HUES6 (cell line): ENCODE data around the gene SLN.

Source experiments
- H3K27ac ChIP-seq: 2 replicates; pipeline ENCODE4 v1.7.0; 2013; ENCODE audit warnings: low read depth, mild to moderate bottlenecking, low read length, inconsistent platforms
- H3K27me3 ChIP-seq: 2 replicates; pipeline ENCODE4 v1.6.1; 2013; ENCODE audit warnings: low read length; ENCODE audit not compliant: control insufficient read depth, insufficient read depth
- H3K36me3 ChIP-seq: 2 replicates; pipeline ENCODE4 v1.6.1; 2013; ENCODE audit warnings: low read length; ENCODE audit not compliant: control insufficient read depth, insufficient read depth
- H3K4me1 ChIP-seq: 2 replicates; pipeline ENCODE4 v1.6.1; 2013; ENCODE audit warnings: low read length; ENCODE audit not compliant: control insufficient read depth, insufficient read depth
- H3K4me3 ChIP-seq: 2 replicates; pipeline ENCODE4 v1.5.1; 2013; ENCODE audit warnings: low read depth, low read length
- H3K9ac ChIP-seq: one replicate; pipeline ENCODE4 v1.6.1; 2013; ENCODE audit warnings: mild to moderate bottlenecking, low read length
- H3K9me3 ChIP-seq: 2 replicates; pipeline ENCODE4 v1.6.1; 2013; ENCODE audit warnings: low read depth, low read length; ENCODE audit not compliant: control insufficient read depth, insufficient read depth

The SLN gene

GRCh38 chr11:107702109-107702660 lies 9.7 kb downstream of the SLN start:
- no peaks in the 10 kb centered on the region for H3K9me3 ChIP-seq
- no peak overlapping the region for H3K27ac ChIP-seq
- peaks cover 13% of the 10 kb centered on the region for H3K4me1 ChIP-seq
- no peak overlapping the region for H3K4me3 ChIP-seq
- H3K27me3 ChIP-seq: peaks cover 4% of the 10 kb centered on the region; the same call in 1 of the 2 replicates
- H3K36me3 ChIP-seq: no peaks in the 10 kb centered on the region
- no peak overlapping the region for H3K9ac ChIP-seq

GRCh38 chr11:107699371-107700285 lies 12.2 kb downstream of the SLN start:
- peaks cover 9% of the 10 kb centered on the region for H3K4me1 ChIP-seq
- no peak overlapping the region for H3K9ac ChIP-seq
- no peaks in the 10 kb centered on the region for H3K36me3 ChIP-seq
- no peaks in the 10 kb centered on the region for H3K9me3 ChIP-seq
- no peak overlapping the region for H3K27ac ChIP-seq
- no peak overlapping the region for H3K4me3 ChIP-seq
- H3K27me3 ChIP-seq: no peaks in the 10 kb centered on the region

- H3K27ac ChIP-seq: no peak overlapping the region
Observed at GRCh38 chr11:107697291-107697690, 14.6 kb downstream of the SLN start.

GRCh38 chr11:107696140-107696539 lies 15.7 kb downstream of the SLN start:
- H3K36me3 ChIP-seq: no peaks in the 10 kb centered on the region
- H3K27me3 ChIP-seq: no peaks in the 10 kb centered on the region
- H3K4me1 ChIP-seq: peaks cover 9% of the 10 kb centered on the region
- no peaks in the 10 kb centered on the region for H3K9me3 ChIP-seq
- H3K9ac ChIP-seq: no peak overlapping the region
- no peak overlapping the region for H3K27ac ChIP-seq
- no peak overlapping the region for H3K4me3 ChIP-seq

More at GRCh38 chr11:107697291-107697690, 14.6 kb downstream of the SLN start:
- Histone ChIP-seq H3K36me3 (no peaks in the 10 kb centered on the region), H3K27me3 (no peaks in the 10 kb centered on the region), H3K9me3 (no peaks in the 10 kb centered on the region), H3K9ac (no peak overlapping the region), H3K4me3 (no peak overlapping the region), H3K4me1 (peaks cover 9% of the 10 kb centered on the region)

- Histone ChIP-seq H3K27me3 (no peaks in the 10 kb centered on the region), H3K27ac (no peak overlapping the region), H3K4me3 (no peak overlapping the region)
Observed at GRCh38 chr11:107695446-107695845, 16.4 kb downstream of the SLN start.

GRCh38 chr11:107691000-107691750 lies 20.7 kb downstream of the SLN start:
- H3K27ac ChIP-seq: no peak overlapping the region
- no peaks in the 10 kb centered on the region; the same call in 1 of the 2 replicates for H3K4me1 ChIP-seq
- H3K4me3 ChIP-seq: no peak overlapping the region
- H3K9ac ChIP-seq: no peak overlapping the region
- H3K9me3 ChIP-seq: no peaks in the 10 kb centered on the region
- H3K36me3 ChIP-seq: no peaks in the 10 kb centered on the region
- no peaks in the 10 kb centered on the region for H3K27me3 ChIP-seq

More at GRCh38 chr11:107695446-107695845, 16.4 kb downstream of the SLN start:
- H3K36me3 ChIP-seq: no peaks in the 10 kb centered on the region
- no peaks in the 10 kb centered on the region for H3K9me3 ChIP-seq
- H3K9ac ChIP-seq: no peak overlapping the region
- H3K4me1 ChIP-seq: peaks cover 3% of the 10 kb centered on the region

- Histone ChIP-seq H3K36me3 (no peaks in the 10 kb centered on the region), H3K4me3 (no peak overlapping the region), H3K9me3 (no peaks in the 10 kb centered on the region), H3K27me3 (no peaks in the 10 kb centered on the region), H3K27ac (no peak overlapping the region), H3K9ac (no peak overlapping the region), H3K4me1 (no peaks in the 10 kb centered on the region)
Observed at GRCh38 chr11:107689317-107690202, 22.3 kb downstream of the SLN start.

- no peaks in the 10 kb centered on the region for H3K36me3 ChIP-seq
- H3K4me1 ChIP-seq: no peaks in the 10 kb centered on the region
- no peaks in the 10 kb centered on the region for H3K27me3 ChIP-seq
- H3K4me3 ChIP-seq: no peak overlapping the region
- no peak overlapping the region for H3K27ac ChIP-seq
- H3K9me3 ChIP-seq: no peaks in the 10 kb centered on the region
- H3K9ac ChIP-seq: no peak overlapping the region
Observed at GRCh38 chr11:107688322-107688918, 23.4 kb downstream of the SLN start.

GRCh38 chr11:107683807-107684206 lies 28.0 kb downstream of the SLN start:
- no peak overlapping the region for H3K27ac ChIP-seq
- no peak overlapping the region for H3K9ac ChIP-seq
- H3K27me3 ChIP-seq: no peaks in the 10 kb centered on the region
- no peaks in the 10 kb centered on the region for H3K36me3 ChIP-seq
- no peak overlapping the region for H3K4me3 ChIP-seq
- no peaks in the 10 kb centered on the region for H3K9me3 ChIP-seq
- no peaks in the 10 kb centered on the region for H3K4me1 ChIP-seq

- no peak overlapping the region for H3K9ac ChIP-seq
Observed at GRCh38 chr11:107683061-107683460, 28.8 kb downstream of the SLN start.

More at GRCh38 chr11:107683061-107683460, 28.8 kb downstream of the SLN start:
- Histone ChIP-seq H3K9me3 (no peaks in the 10 kb centered on the region), H3K27ac (no peak overlapping the region), H3K4me3 (no peak overlapping the region), H3K27me3 (no peaks in the 10 kb centered on the region), H3K4me1 (no peaks in the 10 kb centered on the region), H3K36me3 (no peaks in the 10 kb centered on the region)
